GM20000 (cell line): ENCODE data around the gene SMYD3.

ENCODE experiments used
- DNase-seq: peaks from one replicate; pipeline ENCODE4 v3.0.0; 2012; ENCODE audit warnings: low spot score
- CTCF ChIP-seq: IDR thresholded peaks from 2 replicates; pipeline ENCODE4 v1.5.1; 2012; ENCODE audit warnings: mild to moderate bottlenecking, control low read depth; ENCODE audit errors: extremely low read depth, missing control alignments

The SMYD3 gene

GRCh38 chr1:245765230-245766000, 741.7 kb downstream of the SMYD3 start:
- DNase-seq: no peak
- TF ChIP-seq CTCF: no peak

DNA sequence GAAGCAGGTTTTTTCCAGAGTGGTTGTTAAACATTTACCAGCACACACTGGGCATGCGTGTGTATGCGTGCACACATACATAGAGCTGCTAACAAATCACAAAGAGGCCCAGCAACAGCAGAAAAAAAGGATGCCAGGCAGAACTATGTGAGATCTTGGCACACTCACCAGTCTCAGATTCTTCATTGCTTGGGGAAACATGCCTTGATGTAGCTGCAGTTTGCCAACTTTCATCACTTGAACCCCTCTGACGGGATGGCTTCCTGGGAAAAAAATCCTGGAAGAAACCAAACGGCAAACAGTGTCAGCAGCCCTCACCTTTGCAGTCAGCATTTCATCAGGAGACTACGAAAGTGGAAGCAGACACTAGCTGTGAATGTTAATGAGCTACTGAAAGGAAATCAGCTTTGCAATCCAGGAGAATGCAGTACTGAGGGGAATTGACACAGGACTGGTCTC, 743.2 kb downstream of the SMYD3 start:
- TF ChIP-seq CTCF: no peak
- DNase-seq: no peak

- no peak for TF ChIP-seq CTCF
- no peak for DNase-seq
These were observed 744.6 kb downstream of the SMYD3 start for GRCh38 chr1:245762396-245762910.

DNA sequence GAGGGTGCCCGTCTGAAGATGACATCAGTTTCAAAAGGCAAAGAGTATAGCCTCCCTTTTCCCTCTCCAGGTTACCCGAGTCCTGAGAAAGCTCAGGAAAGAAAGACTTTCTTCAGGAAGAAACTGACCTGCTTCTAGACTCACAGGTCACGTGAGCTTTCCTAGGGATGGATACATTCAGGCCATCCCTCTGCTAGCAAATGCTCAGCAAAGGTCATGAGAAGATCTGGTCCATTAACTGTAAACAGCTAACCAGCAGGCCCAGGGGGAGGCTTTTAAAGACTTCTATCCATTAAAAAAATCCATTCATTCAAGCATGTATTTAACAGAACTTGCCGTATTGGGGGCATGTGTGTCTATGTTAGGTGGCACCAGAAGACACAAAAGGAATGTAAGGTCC, 746.8 kb downstream of the SMYD3 start:
- no peak for TF ChIP-seq CTCF
- DNase-seq: no peak

- TF ChIP-seq CTCF: no peak
These were observed 752.6 kb downstream of the SMYD3 start for GRCh38 chr1:245754463-245754961.

GRCh38 chr1:245753807-245754206, 753.3 kb downstream of the SMYD3 start:
- no peak for TF ChIP-seq CTCF
- DNase-seq: no peak

More at GRCh38 chr1:245754463-245754961, 752.6 kb downstream of the SMYD3 start:
- no peak for DNase-seq

DNA sequence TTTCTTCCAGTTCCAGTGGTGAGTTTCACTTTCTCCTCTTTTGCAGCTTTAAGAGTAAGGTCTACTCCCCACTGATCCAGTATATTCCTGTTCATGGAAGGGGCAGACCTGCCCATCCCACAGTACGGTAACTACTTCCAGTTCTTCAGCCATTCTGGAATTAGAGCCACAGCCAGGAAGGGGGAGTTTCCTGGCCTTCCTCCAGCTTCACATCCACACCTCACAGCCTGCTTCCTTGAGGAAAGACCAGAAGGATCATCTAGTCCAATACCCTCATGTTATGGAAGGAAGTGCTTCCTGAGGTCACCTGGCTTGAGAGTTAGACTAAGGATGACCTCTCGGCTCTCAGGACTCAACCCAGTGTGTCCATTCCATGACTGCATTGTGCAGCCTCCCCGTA, 754.5 kb downstream of the SMYD3 start:
- DNase-seq: no peak
- no peak for TF ChIP-seq CTCF
